IMR-90 (cell line): ENCODE data around the gene SEC31B. TPM values are rescaled to one million over a fixed set of nuclear protein-coding genes. Genes with fewer than 3 reads are reported as not detected.

ENCODE experiments used
- ATAC-seq: fragments of 200-7000 bp; cut with Tn5 transposase; 2 replicates; pipeline ENCODE4 v1.9.1; 2020; ENCODE audit warnings: low read depth, mild to moderate bottlenecking, moderate library complexity
- BruUV-seq: library from RNA; stranded (reverse); fragments of 400-500 nt; replicated peaks from 2 replicates; lab custom pipeline; 2021; lab: Mats Ljungman, UMichigan
- CTCF ChIA-PET: fragments of 300-600 bp; formaldehyde crosslinking; extraction: SDS; loops from one replicate; lab custom pipeline; 2021; ENCODE audit warnings: antibody characterized with exemption; lab: Yijun Ruan, JAX
- POLR2A ChIA-PET: fragments of 300-600 bp; sonication (Branson Sonifier 250); formaldehyde crosslinking; loops from one replicate; lab custom pipeline; 2022; ENCODE audit warnings: antibody characterized with exemption; ENCODE audit not compliant: unreplicated experiment; lab: Charles Lee
- DNase-seq: peaks from one replicate; pipeline ENCODE4 v3.0.0; 2013
- H2AFZ ChIP-seq: replicated peaks from 2 replicates; pipeline ENCODE3; 2013; ENCODE audit warnings: low read length, mild to moderate bottlenecking; ENCODE audit not compliant: poor library complexity
- H2AK5ac ChIP-seq: 2 replicates; pipeline ENCODE4 v1.6.1; 2013; ENCODE audit warnings: low read depth, low read length, inconsistent platforms
- H2AK9ac ChIP-seq: replicated peaks from 2 replicates; pipeline ENCODE3; 2013; ENCODE audit warnings: mild to moderate bottlenecking, low read depth, low read length, moderate library complexity; ENCODE audit not compliant: poor library complexity
- H2BK120ac ChIP-seq: 2 replicates; pipeline ENCODE4 v1.6.1; 2013; ENCODE audit warnings: low read depth, low read length, inconsistent platforms
- H2BK15ac ChIP-seq: 3 replicates; pipeline ENCODE4 v1.6.1; 2013; ENCODE audit warnings: low read depth, low read length, inconsistent platforms
- H2BK20ac ChIP-seq: 2 replicates; pipeline ENCODE4 v1.6.1; 2013; ENCODE audit warnings: low read depth, mild to moderate bottlenecking, inconsistent platforms, low read length, moderate library complexity
- H2BK5ac ChIP-seq: 2 replicates; pipeline ENCODE4 v1.6.1; 2013; ENCODE audit warnings: mild to moderate bottlenecking, low read depth, low read length, inconsistent platforms; ENCODE audit not compliant: poor library complexity, severe bottlenecking
- H3K14ac ChIP-seq: replicated peaks from 2 replicates; pipeline ENCODE4 v1.6.1; 2013; ENCODE audit warnings: low read depth, low read length, inconsistent platforms
- H3K18ac ChIP-seq: 2 replicates; pipeline ENCODE4 v1.6.1; 2013; ENCODE audit warnings: low read depth, low read length, control low read depth
- H3K23ac ChIP-seq: 2 replicates; pipeline ENCODE4 v1.6.1; 2013; ENCODE audit warnings: low read depth, low read length, inconsistent platforms
- H3K27ac ChIP-seq: 2 replicates; pipeline ENCODE4 v1.5.1; 2013; ENCODE audit warnings: mild to moderate bottlenecking, control low read depth, low read length; ENCODE audit not compliant: insufficient read depth
- H3K27me3 ChIP-seq: 2 replicates; pipeline ENCODE4 v1.6.1; 2013; ENCODE audit warnings: low read length; ENCODE audit not compliant: control insufficient read depth, insufficient read depth
- H3K36me3 ChIP-seq: 2 replicates; pipeline ENCODE4 v1.6.1; 2013; ENCODE audit warnings: low read length, mixed read lengths; ENCODE audit not compliant: control insufficient read depth, insufficient read depth
- H3K4ac ChIP-seq: 2 replicates; pipeline ENCODE4 v1.6.1; 2013; ENCODE audit warnings: low read depth, low read length, inconsistent platforms
- H3K4me1 ChIP-seq: 2 replicates; pipeline ENCODE4 v1.6.1; 2013; ENCODE audit warnings: low read length, mixed read lengths; ENCODE audit not compliant: control insufficient read depth, insufficient read depth
- H3K4me2 ChIP-seq: 2 replicates; pipeline ENCODE4 v1.6.1; 2013; ENCODE audit warnings: low read depth, mild to moderate bottlenecking, control low read depth, low read length, moderate library complexity
- H3K4me3 ChIP-seq: 2 replicates; pipeline ENCODE4 v1.5.1; 2013; ENCODE audit warnings: low read depth, mild to moderate bottlenecking, control low read depth, low read length, moderate library complexity; ENCODE audit not compliant: insufficient read depth
- H3K56ac ChIP-seq: 2 replicates; pipeline ENCODE4 v1.6.1; 2013; ENCODE audit warnings: low read length, inconsistent platforms; ENCODE audit not compliant: insufficient read depth; ENCODE audit errors: extremely low read depth
- H3K79me1 ChIP-seq, 2 experiments: 2 replicates each; pipeline ENCODE4 v1.6.1; 2013; ENCODE audit warnings: low read length in 2 of 2, inconsistent platforms in 1 of 2, low read depth in 1 of 2
- H3K9ac ChIP-seq: 2 replicates; pipeline ENCODE4 v1.6.1; 2013; ENCODE audit warnings: low read depth, low read length, control low read depth
- H3K9me1 ChIP-seq: 2 replicates; pipeline ENCODE4 v1.6.1; 2013; ENCODE audit warnings: low read length, inconsistent platforms; ENCODE audit not compliant: insufficient read depth
- H3K9me3 ChIP-seq: 2 replicates; pipeline ENCODE4 v1.6.1; 2013; ENCODE audit warnings: low read length; ENCODE audit not compliant: control insufficient read depth, insufficient read depth
- H4K20me1 ChIP-seq: 2 replicates; pipeline ENCODE4 v1.6.1; 2013; ENCODE audit warnings: low read length, inconsistent platforms; ENCODE audit not compliant: insufficient read depth
- H4K5ac ChIP-seq: 2 replicates; pipeline ENCODE4 v1.6.1; 2013; ENCODE audit warnings: mild to moderate bottlenecking, low read depth, low read length, control low read depth
- H4K8ac ChIP-seq, 2 experiments: 2 replicates each; pipeline ENCODE4 v1.6.1; 2013; ENCODE audit warnings: low read depth in 2 of 2, low read length in 2 of 2, control low read depth in 1 of 2, inconsistent platforms in 1 of 2
- H4K91ac ChIP-seq: 2 replicates; pipeline ENCODE4 v1.6.1; 2013; ENCODE audit warnings: low read depth, low read length, inconsistent platforms; ENCODE audit not compliant: insufficient read depth
- BHLHE40 ChIP-seq: fragments of 150-350 bp; IDR thresholded peaks from 2 replicates; pipeline ENCODE4 v1.6.1; 2016; ENCODE audit warnings: mild to moderate bottlenecking, low read depth, low read length
- CEBPB ChIP-seq: IDR thresholded peaks from 2 replicates; pipeline ENCODE4 v1.6.1; 2012; ENCODE audit warnings: low read depth, low read length, improper control_type of control experiment
- CHD1 ChIP-seq: IDR thresholded peaks from 2 replicates; pipeline ENCODE4 v1.6.1; 2012; ENCODE audit warnings: low read depth, low read length, improper control_type of control experiment
- FOS ChIP-seq: fragments of 150-350 bp; IDR thresholded peaks from 2 replicates; pipeline ENCODE4 v1.6.1; 2016; ENCODE audit warnings: low read depth, low read length
- MAFK ChIP-seq: IDR thresholded peaks from 2 replicates; pipeline ENCODE4 v1.6.1; 2012; ENCODE audit warnings: low read depth, low read length, improper control_type of control experiment
- MAZ ChIP-seq: IDR thresholded peaks from 2 replicates; pipeline ENCODE4 v1.6.1; 2012; ENCODE audit warnings: low read depth, mild to moderate bottlenecking, low read length, improper control_type of control experiment, moderate library complexity, borderline replicate concordance
- MXI1 ChIP-seq: IDR thresholded peaks from 2 replicates; pipeline ENCODE4 v1.6.1; 2012; ENCODE audit warnings: low read depth, mild to moderate bottlenecking, low read length, moderate library complexity, borderline replicate concordance
- NFE2L2 ChIP-seq: fragments of 150-350 bp; IDR thresholded peaks from 2 replicates; pipeline ENCODE4 v1.6.1; 2016; ENCODE audit warnings: low read depth, mild to moderate bottlenecking, low read length
- POLR2A ChIP-seq: IDR thresholded peaks from 2 replicates; pipeline ENCODE4 v1.6.1; 2012; ENCODE audit warnings: mild to moderate bottlenecking, low read depth, low read length
- RAD21 ChIP-seq: IDR thresholded peaks from 2 replicates; pipeline ENCODE4 v1.6.1; 2012; ENCODE audit warnings: low read length, improper control_type of control experiment
- RCOR1 ChIP-seq: IDR thresholded peaks from 2 replicates; pipeline ENCODE4 v1.6.1; 2012; ENCODE audit warnings: mild to moderate bottlenecking, low read length, improper control_type of control experiment; ENCODE audit not compliant: insufficient replicate concordance
- RFX5 ChIP-seq: IDR thresholded peaks from 2 replicates; pipeline ENCODE4 v1.8.0; 2012; ENCODE audit warnings: low read depth, mild to moderate bottlenecking, low read length, moderate library complexity
- SMC3 ChIP-seq: fragments of 150-350 bp; IDR thresholded peaks from 2 replicates; pipeline ENCODE4 v1.6.1; 2016; ENCODE audit warnings: low read depth, mild to moderate bottlenecking, antibody characterized with exemption, low read length, moderate library complexity
- WGBS, 2 experiments: methylation state at CpG; one replicate each; pipeline versions ENCODE4 v1.1.5 to v1.1.7; 2013; ENCODE audit warnings: missing lambda C conversion rate in 2 of 2; ENCODE audit not compliant: insufficient read length in 1 of 2; ENCODE audit errors: extremely low coverage in 2 of 2; 5-methylcytosine and 5-hydroxymethylcytosine counted together
- dilution Hi-C: fragments of 300-500 bp; cut with HindIII; formaldehyde crosslinking; loops from one replicate; pipeline ENCODE4 v1.14.3; 2018; ENCODE audit warnings: low sequenced_read_pairs; ENCODE audit not compliant: unreplicated experiment
- in situ Hi-C: fragments of 300-500 bp; cut with MboI; formaldehyde crosslinking; loops from 3 replicates; pipeline ENCODE4 v1.14.3; 2019; ENCODE audit warnings: low sequenced_read_pairs, inconsistent platforms, mixed read lengths
- intact Hi-C: fragments of 100-400 bp; cut with micrococcal nuclease; formaldehyde crosslinking; loops from 2 replicates; pipeline ENCODE4 v1.10.0; 2022
- polyA plus RNA-seq, 3 experiments: library from polyadenylated mRNA; depleted of rRNA; stranded (reverse); fragments of >200 nt; gene quantifications; 2 replicates each; pipeline ENCODE4 v1.2.3, GENCODE V29; 2012; ENCODE audit warnings: low replicate concordance in 1 of 3
- total RNA-seq: library from RNA; depleted of rRNA; stranded (reverse); fragments of >200 nt; gene quantifications from 2 replicates; pipeline ENCODE4 v1.2.3, GENCODE V29; 2012
- TF ChIP-seq, protein P1 (sequence below): fragments of 150-350 bp; IDR thresholded peaks from 2 replicates; pipeline ENCODE4 v1.6.1; 2017; ENCODE audit warnings: mild to moderate bottlenecking, antibody characterized with exemption, low read length, low read depth
- TF ChIP-seq, protein P2 (sequence below): conservative IDR thresholded peaks from 2 replicates; pipeline ENCODE4 v1.5.1; 2012; ENCODE audit warnings: mild to moderate bottlenecking, low read depth, low read length, improper control_type of control experiment
- TF ChIP-seq, protein P3 (sequence below): fragments of 150-350 bp; IDR thresholded peaks from 2 replicates; pipeline ENCODE4 v1.6.1; 2016; ENCODE audit warnings: low read depth, mild to moderate bottlenecking, low read length, moderate library complexity, borderline replicate concordance

Gene SEC31B
- total and polyA plus RNA-seq, 2 of the 4 experiments (the other 2 are of a cell fraction): 1.3 to 8.1 TPM

DNA sequence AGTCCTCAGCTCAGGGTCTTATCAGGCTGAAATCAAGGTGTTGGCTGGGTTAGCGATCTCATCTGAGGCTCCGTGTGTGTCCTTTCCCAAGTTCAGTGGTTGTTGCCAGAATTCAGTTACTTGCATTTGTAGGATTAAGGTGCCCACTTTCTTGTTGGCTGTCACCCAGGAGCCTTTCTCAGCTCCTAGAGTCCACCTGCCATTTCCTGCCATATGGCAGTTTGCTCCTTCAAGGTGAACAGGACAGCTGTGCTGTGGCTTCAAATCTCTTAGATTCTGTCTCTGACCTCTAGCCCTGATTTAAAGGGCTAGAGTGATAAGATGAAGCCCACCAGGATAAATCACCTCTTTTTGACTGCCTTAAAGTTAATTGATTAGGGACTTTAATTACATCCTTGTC, 15.1 kb upstream of the SEC31B start:
- Histone ChIP-seq H4K8ac (no peak overlapping the region; a peak in 1 of 4 replicates), H3K9me3 (no peaks in the 10 kb centered on the region), H2BK15ac (no peak overlapping the region), H2BK120ac (no peak overlapping the region), H4K91ac (no peak overlapping the region), H3K4me3 (no peak overlapping the region), H3K27ac (no peak overlapping the region), H4K5ac (no peak overlapping the region), H3K4ac (no peak overlapping the region), H3K4me1 (peaks cover 4% of the 10 kb centered on the region), H2AFZ (no peak overlapping the region), H2BK20ac (no peak overlapping the region), H2AK5ac (no peak overlapping the region), H3K27me3 (no peaks in the 10 kb centered on the region), H3K18ac (no peak overlapping the region), H2BK5ac (no peak overlapping the region), H3K4me2 (no peak overlapping the region), H3K56ac (no peak overlapping the region), H4K20me1 (0 out of 2 replicates have a peak, but pooled peaks cover 6% of the 10 kb centered on the region), H2AK9ac (no peak overlapping the region), H3K36me3 (peaks cover 11% of the 10 kb centered on the region), H3K9me1 (peaks cover 7% of the 10 kb centered on the region), H3K79me1 (peaks cover 23 to 39% of the 10 kb centered on the region in 2 experiments), H3K14ac (no peak overlapping the region), H3K23ac (no peak overlapping the region), H3K9ac (no peak overlapping the region)
- DNase-seq (no peak), ATAC-seq (no peak)
- CTCF ChIA-PET: interaction anchor here (0.5 to 2.1 kb wide), 2 partner anchors 343 to 1071 kb away, joined by 3 to 5 read pairs; no protein-coding TSS in a partner anchor
- 50% methylated on average over 2 of the region's 2 CpGs; no CpG with 5 or more reads in 1 of the 2 experiments for WGBS, 2 experiments
- BruUV-seq: no TSS peak
- intact Hi-C loops (loop anchor here (1.0 kb wide), 2 partner anchors 338 to 344 kb away; no protein-coding TSS in a partner anchor), in situ Hi-C loops (no loop called here), dilution Hi-C loops (no loop called here)
- POLR2A ChIA-PET: no interaction called here
- TF ChIP-seq, protein P1, sequence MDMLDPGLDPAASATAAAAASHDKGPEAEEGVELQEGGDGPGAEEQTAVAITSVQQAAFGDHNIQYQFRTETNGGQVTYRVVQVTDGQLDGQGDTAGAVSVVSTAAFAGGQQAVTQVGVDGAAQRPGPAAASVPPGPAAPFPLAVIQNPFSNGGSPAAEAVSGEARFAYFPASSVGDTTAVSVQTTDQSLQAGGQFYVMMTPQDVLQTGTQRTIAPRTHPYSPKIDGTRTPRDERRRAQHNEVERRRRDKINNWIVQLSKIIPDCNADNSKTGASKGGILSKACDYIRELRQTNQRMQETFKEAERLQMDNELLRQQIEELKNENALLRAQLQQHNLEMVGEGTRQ: no peak
- TF ChIP-seq BHLHE40: no peak
- TF ChIP-seq, protein P2, sequence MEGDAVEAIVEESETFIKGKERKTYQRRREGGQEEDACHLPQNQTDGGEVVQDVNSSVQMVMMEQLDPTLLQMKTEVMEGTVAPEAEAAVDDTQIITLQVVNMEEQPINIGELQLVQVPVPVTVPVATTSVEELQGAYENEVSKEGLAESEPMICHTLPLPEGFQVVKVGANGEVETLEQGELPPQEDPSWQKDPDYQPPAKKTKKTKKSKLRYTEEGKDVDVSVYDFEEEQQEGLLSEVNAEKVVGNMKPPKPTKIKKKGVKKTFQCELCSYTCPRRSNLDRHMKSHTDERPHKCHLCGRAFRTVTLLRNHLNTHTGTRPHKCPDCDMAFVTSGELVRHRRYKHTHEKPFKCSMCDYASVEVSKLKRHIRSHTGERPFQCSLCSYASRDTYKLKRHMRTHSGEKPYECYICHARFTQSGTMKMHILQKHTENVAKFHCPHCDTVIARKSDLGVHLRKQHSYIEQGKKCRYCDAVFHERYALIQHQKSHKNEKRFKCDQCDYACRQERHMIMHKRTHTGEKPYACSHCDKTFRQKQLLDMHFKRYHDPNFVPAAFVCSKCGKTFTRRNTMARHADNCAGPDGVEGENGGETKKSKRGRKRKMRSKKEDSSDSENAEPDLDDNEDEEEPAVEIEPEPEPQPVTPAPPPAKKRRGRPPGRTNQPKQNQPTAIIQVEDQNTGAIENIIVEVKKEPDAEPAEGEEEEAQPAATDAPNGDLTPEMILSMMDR: no peak
- no peak for TF ChIP-seq FOS
- no peak for TF ChIP-seq SMC3
- TF ChIP-seq MAZ: no peak
- TF ChIP-seq, protein P3, sequence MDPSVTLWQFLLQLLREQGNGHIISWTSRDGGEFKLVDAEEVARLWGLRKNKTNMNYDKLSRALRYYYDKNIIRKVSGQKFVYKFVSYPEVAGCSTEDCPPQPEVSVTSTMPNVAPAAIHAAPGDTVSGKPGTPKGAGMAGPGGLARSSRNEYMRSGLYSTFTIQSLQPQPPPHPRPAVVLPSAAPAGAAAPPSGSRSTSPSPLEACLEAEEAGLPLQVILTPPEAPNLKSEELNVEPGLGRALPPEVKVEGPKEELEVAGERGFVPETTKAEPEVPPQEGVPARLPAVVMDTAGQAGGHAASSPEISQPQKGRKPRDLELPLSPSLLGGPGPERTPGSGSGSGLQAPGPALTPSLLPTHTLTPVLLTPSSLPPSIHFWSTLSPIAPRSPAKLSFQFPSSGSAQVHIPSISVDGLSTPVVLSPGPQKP: no peak
- TF ChIP-seq CEBPB: no peak
- TF ChIP-seq RAD21: no peak
- TF ChIP-seq POLR2A: no peak
- TF ChIP-seq RFX5: no peak
- no peak for TF ChIP-seq CHD1
- TF ChIP-seq MAFK: no peak
- no peak for TF ChIP-seq NFE2L2
- no peak for TF ChIP-seq MXI1
- no peak for TF ChIP-seq RCOR1
